Parathyroid adenoma (tissue), 2 donors: ENCODE results near the gene DGKQ.

Experiments used
- H2AFZ ChIP-seq: fragments of 300-600 bp; sonication (generic); one replicate; pipeline ENCODE4 v1.7.0; 2017; ENCODE audit warnings: antibody characterized with exemption, mild to moderate bottlenecking
- H3K27ac ChIP-seq: fragments of 300-600 bp; sonication (generic); one replicate; pipeline ENCODE4 v1.7.0; 2017
- H3K27me3 ChIP-seq: fragments of 300-600 bp; sonication (generic); one replicate; pipeline ENCODE4 v1.7.0; 2017; ENCODE audit warnings: low read length; ENCODE audit not compliant: control insufficient read depth, insufficient read depth
- H3K36me3 ChIP-seq: fragments of 300-600 bp; sonication (generic); one replicate; pipeline ENCODE4 v1.7.0; 2017; ENCODE audit warnings: low read length; ENCODE audit not compliant: control insufficient read depth, insufficient read depth
- H3K4me1 ChIP-seq: fragments of 300-600 bp; sonication (generic); one replicate; pipeline ENCODE4 v1.7.0; 2017; ENCODE audit warnings: control low read depth
- H3K4me2 ChIP-seq: fragments of 300-600 bp; sonication (generic); one replicate; pipeline ENCODE4 v1.7.0; 2017; ENCODE audit warnings: low read length
- H3K4me3 ChIP-seq: fragments of 300-600 bp; sonication (generic); one replicate; pipeline ENCODE4 v1.7.0; 2017; ENCODE audit warnings: low read depth, low read length
- H3K79me2 ChIP-seq: fragments of 300-600 bp; sonication (generic); one replicate; pipeline ENCODE4 v1.7.0; 2017; ENCODE audit warnings: control low read depth
- H3K9ac ChIP-seq: fragments of 300-600 bp; sonication (generic); one replicate; pipeline ENCODE4 v1.7.0; 2017; ENCODE audit warnings: mild to moderate bottlenecking
- H3K9me3 ChIP-seq: fragments of 300-600 bp; sonication (generic); one replicate; pipeline ENCODE4 v1.7.0; 2017; ENCODE audit warnings: low read length; ENCODE audit not compliant: control insufficient read depth
- CTCF ChIP-seq: fragments of 300-600 bp; sonication (generic); IDR thresholded peaks from one replicate; pipeline ENCODE4 v1.7.0; 2017; ENCODE audit warnings: antibody characterized with exemption, mild to moderate bottlenecking
- donor health status: primary hyperparathyroidism.

Gene DGKQ

GRCh38 chr4:1004557-1005485 lies 31.5 kb upstream of the DGKQ start:
- no peak for TF ChIP-seq CTCF
- H3K79me2 ChIP-seq, result no peaks in the 10 kb centered on the region
- H3K4me2 ChIP-seq, result no peak overlapping the region
- H3K27me3 ChIP-seq, result peaks cover 14% of the 10 kb centered on the region
- H3K4me1 ChIP-seq, result peaks cover 2% of the 10 kb centered on the region
- H2AFZ ChIP-seq, result no peak overlapping the region
- H3K9me3 ChIP-seq, result no peaks in the 10 kb centered on the region
- no peak overlapping the region for H3K27ac ChIP-seq
- H3K36me3 ChIP-seq, result no peaks in the 10 kb centered on the region
- H3K4me3 ChIP-seq, result no peak overlapping the region
- no peak overlapping the region for H3K9ac ChIP-seq

DNA sequence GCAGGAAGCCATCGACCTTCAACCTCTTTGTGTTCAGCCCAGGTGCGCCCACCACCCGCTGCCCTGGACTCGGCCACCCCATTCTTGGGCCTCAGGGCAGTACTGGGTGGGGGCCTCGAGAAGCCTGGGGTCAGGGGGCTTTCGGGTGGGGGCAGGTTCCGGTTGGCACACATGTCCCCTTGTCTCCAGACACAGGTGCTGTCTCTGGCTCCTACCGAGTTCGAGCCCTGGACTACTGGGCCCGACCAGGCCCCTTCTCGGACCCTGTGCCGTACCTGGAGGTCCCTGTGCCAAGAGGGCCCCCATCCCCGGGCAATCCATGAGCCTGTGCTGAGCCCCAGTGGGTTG lies 30.7 kb upstream of the DGKQ start:
- peaks cover 14% of the 10 kb centered on the region for H3K27me3 ChIP-seq
- H3K9ac ChIP-seq, result no peak overlapping the region
- H3K36me3 ChIP-seq, result no peaks in the 10 kb centered on the region
- peaks cover 2% of the 10 kb centered on the region for H3K4me1 ChIP-seq
- H2AFZ ChIP-seq, result no peak overlapping the region
- H3K4me3 ChIP-seq, result no peak overlapping the region
- no peak for TF ChIP-seq CTCF
- no peaks in the 10 kb centered on the region for H3K79me2 ChIP-seq
- no peak overlapping the region for H3K4me2 ChIP-seq
- no peaks in the 10 kb centered on the region for H3K9me3 ChIP-seq
- no peak overlapping the region for H3K27ac ChIP-seq

GRCh38 chr4:1003271-1004070 lies 30.1 kb upstream of the DGKQ start:
- Histone ChIP-seq H3K36me3 (no peaks in the 10 kb centered on the region), H3K9ac (no peak overlapping the region), H3K27ac (no peak overlapping the region), H3K79me2 (no peaks in the 10 kb centered on the region), H3K27me3 (peaks cover 14% of the 10 kb centered on the region), H3K4me2 (no peak overlapping the region), H3K4me1 (peaks cover 2% of the 10 kb centered on the region), H3K4me3 (no peak overlapping the region), H3K9me3 (no peaks in the 10 kb centered on the region), H2AFZ (no peak overlapping the region)
- TF ChIP-seq CTCF, result no peak

DNA sequence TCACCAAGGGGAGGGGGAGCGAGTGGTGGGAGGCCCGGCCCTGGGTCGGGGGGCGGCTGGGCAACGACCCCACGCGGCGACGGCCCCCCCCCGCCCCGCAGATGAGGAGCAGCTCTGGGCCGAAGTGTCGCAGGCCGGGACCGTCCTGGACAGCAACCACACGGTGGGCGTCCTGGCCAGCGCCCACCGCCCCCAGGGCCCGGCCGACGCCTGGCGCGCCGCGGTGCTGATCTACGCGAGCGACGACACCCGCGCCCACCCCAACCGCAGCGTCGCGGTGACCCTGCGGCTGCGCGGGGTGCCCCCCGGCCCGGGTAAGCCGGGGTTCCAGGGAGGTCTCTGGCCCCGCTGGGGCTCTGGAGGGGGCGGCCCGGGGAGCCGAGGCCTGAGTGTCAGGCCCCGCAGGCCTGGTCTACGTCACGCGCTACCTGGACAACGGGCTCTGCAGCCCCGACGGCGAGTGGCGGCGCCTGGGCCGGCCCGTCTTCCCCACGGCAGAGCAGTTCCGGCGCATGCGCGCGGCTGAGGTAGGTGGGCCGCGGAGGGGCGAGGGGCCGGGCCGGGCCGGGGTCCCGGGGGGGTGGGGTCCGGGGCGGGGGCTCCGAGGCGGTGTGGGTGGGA lies 29.4 kb upstream of the DGKQ start:
- Histone ChIP-seq H3K79me2 (no peaks in the 10 kb centered on the region), H3K4me3 (peak overlapping the region; percentile 1), H3K36me3 (no peaks in the 10 kb centered on the region), H3K27ac (no peak overlapping the region), H3K27me3 (peaks cover 19% of the 10 kb centered on the region), H3K9ac (no peak overlapping the region), H3K4me1 (peaks cover 2% of the 10 kb centered on the region), H3K4me2 (peak overlapping the region; percentile 3), H2AFZ (no peak overlapping the region), H3K9me3 (no peaks in the 10 kb centered on the region)
- no peak for TF ChIP-seq CTCF
